OCI-M2 (cell line): ENCODE results near the gene ZDHHC5.
A peak's percentile ranks its signal among the peaks of the same experiment; 100 is the strongest.

Experiments
- DNase-seq: peaks from one replicate; lab custom pipeline; 2025; ENCODE audit not compliant: unreplicated experiment; lab: John Stamatoyannopoulos, UW

ZDHHC5 gene

GRCh38 chr11:57667736-57668433 lies at the start of gene ZDHHC5:
Gene ZDHHC5, plus strand, starts transcription at chr11:57668114. Its CDS starts 4,977 bp downstream, at chr11:57673091.
- peak; percentile 93 for DNase-seq

DNA sequence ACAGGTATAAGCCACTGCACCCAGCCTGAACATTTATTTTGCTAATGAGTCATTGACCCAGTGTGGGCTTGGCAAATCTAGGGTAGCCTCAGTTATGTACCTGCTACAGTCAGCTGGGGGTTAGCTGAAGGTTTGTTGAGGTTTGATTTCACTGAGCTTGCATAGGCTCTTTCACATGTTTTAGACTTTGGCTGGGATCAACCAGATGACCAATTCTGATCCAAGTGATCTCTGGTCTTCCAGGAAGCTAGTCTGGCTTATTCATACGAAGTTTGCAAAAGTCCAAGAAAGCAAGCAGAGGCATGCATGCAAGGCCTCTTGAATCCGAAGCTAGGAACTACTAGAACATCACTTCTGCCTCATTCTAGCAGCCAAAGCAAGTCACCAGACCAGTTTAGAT lies 49.5 kb upstream of the ZDHHC5 start:
- DNase-seq, result no peak

DNA sequence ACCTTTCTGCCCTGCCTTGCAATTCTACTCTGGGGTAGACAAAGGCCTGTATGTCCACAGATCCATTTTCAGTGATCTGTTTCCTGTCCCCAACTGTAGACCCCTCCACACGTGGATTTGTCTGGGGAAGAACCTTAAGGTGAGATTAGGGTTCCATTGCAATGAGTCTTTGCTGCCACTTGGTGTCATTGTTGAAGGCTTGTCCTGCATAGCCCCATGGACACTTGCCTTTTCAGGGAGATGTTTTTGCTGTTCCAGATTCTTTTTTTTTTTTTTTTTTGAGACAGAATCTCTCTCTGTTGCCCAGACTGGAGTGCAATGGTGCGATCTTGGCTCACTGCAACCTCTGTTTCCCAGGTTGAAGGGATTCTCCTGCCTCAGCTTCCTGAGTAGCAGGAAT lies 48.6 kb upstream of the ZDHHC5 start:
- DNase-seq, result no peak

GRCh38 chr11:57620467-57620866 lies 47.4 kb upstream of the ZDHHC5 start:
- DNase-seq, result no peak

DNA sequence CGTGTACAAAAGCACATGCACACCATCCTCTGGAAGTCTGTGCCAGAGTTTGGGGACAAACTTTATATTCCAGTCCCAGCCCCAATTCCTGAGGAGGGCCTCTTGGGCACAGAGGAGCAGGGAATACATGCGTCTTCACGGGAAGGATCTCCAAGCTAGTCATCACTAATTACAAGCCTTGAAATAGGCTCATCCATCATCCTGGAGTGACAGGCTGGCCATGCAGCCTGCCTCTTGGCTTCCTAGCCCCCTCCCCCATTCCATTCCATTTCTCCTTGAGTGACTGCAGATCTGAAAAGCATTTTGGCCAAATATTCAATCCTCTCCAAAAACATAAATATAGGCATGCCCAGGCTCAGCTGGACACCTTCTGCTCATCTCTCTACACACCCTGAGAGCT lies 45.7 kb upstream of the ZDHHC5 start:
- no peak for DNase-seq

DNA sequence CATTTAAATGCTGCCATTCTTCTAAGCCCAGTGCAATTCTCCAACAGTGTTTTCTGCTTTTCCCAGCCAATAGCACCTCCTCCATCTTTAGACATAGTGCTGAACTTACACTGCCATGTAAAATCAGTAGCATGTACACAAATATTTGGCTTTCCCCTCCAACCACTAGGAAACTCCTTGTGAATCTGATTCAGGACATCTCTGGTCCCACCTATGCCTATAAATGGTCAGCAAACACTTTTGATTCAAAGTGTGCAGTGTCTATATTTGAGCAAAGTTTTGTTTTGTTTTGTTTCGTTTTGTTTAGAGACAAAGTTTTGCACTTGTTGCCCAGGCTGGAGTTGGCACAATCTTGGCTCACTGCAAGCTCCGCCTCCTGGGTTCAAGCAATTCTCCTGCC lies 43.0 kb upstream of the ZDHHC5 start:
- no peak for DNase-seq

DNA sequence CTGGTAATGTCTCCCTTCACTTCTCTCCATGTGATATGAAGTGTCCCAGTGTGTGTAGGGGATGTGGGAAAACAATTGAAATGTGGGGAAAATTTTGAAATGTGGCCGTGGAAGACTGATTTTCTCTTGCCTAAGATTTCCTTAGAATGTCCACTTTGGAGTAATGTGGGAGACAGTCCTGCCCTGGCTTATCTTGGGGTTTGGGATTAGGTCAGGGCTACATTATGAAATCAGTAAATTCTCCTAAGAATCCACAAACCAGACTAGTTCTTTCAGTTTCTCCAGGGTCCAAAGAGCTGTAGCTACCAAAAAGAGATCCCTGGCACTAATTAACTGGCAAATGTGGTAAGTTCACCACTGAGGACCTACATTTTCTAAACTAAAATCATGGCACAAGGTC lies 41.0 kb upstream of the ZDHHC5 start:
- DNase-seq, result no peak

- DNase-seq, result no peak
These were observed 37.7 kb upstream of the ZDHHC5 start for GRCh38 chr11:57630171-57630570.

DNA sequence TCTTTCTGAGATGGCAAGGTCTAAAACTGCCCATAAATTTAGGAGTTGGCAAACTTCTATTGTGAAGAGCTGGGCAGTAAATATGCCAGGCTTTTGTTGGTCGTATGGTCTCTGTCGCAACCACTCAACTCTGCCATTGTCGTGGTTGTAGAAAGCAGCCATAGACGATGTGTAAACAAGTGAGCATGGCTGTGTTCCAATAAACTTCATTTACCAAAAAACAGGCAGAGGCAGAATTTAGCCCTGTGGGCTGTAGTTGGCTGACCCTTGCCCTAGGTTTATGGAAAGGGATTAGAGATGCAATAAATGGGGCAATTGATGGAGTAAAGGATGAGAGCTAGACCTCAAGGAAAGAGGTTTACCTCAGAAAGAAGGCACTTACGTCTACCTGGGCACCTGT lies 35.8 kb upstream of the ZDHHC5 start:
- no peak for DNase-seq

DNA sequence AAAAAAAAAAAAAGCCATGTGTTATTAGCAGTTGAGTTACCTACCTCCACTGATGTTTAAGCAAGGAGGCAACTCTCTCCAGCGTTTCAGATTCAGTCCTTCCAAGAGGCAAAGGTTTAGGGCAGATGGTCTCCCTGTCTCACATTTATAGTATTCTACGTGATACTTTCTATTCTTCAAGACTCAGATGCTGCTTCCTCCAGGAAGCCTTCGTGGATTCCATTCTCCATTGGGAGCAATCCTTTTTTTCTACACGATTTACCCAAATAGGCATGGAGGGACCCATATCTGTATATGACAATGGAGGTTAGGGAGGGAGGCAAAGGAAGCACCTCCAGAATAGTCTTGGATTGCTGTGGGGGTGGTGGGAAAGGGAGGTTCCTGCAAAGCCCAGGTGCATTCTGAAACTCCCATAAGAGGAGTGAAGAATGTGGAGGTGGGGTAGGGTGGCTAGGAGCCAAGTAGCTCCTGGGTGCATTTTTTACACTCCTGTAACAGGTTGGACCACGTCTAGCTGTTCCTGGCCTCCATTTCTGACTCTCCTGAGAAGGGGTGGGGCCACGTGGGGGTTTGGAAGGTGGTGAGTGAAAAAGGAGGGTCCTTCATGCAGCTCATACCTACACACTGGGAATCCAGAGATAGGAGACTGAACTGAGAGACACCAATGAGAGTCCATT lies 34.4 kb upstream of the ZDHHC5 start:
- no peak for DNase-seq

- no peak for DNase-seq
These were observed 33.6 kb upstream of the ZDHHC5 start for GRCh38 chr11:57634311-57634710.

DNA sequence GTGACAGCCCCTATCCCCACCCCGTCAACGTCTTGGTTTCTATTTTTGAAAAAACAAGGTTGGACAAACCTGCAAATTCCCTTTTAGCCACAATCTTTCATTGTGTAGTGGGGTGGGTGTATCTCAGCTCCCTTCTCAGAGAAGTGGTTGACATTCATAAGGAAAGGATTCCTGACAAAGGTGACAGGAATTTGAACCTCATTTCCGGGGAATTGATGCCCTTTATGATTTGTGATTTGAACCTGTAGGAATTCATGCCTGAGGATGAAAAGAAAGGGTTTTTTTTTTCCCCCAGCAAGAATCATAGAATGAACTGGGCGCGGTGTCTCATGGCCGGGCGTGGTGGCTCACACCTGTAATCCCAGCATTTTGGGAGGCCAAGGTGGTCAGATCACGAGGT lies 32.7 kb upstream of the ZDHHC5 start:
- no peak for DNase-seq

DNA sequence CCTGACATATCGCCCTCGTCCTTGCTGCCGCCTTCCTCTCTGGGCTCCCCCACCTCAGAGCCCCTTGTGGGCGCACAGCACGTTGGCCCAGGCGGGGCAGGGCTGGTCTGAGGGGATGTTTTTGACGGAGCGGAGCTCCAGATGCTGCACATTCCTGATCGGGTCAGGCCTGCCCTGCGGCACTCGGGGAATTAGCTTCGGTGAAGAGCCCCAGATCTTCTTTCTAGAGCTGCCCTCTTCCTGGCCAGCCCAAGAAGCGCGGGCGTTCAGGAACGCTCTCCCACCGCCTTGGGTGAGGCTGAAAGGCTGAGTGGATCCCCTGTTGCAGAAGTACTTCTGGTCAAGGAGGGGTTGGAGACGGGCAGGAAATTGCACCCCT lies 30.3 kb upstream of the ZDHHC5 start:
- no peak for DNase-seq

- no peak for DNase-seq
These were observed 29.7 kb upstream of the ZDHHC5 start for GRCh38 chr11:57638005-57638781.

DNA sequence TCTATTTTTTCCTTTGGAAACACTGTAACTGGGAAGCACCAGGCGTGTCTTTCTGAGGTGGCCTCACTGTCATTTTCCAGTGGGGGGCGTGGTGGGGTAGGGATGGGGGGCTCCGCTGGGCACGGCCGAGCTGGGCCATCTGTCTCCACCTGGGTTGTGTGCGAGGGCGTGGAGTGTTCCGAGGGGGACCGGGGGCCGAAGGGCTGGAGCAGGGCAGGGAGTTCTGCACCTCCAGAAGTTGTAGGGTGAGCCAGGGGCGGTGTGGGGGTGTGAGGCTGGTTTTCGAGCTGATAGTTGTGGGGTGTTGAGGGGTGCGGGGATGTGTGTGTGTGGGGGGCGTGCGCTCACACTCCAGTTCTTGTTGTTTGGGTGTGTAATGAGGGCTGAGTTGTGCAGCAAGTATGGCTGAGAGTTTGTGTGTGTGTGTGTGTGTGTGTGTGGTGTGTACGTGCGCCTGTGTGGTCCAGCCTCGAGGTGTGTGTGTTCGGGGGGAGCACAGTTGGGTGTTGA lies 29.0 kb upstream of the ZDHHC5 start:
- DNase-seq, result no peak

DNA sequence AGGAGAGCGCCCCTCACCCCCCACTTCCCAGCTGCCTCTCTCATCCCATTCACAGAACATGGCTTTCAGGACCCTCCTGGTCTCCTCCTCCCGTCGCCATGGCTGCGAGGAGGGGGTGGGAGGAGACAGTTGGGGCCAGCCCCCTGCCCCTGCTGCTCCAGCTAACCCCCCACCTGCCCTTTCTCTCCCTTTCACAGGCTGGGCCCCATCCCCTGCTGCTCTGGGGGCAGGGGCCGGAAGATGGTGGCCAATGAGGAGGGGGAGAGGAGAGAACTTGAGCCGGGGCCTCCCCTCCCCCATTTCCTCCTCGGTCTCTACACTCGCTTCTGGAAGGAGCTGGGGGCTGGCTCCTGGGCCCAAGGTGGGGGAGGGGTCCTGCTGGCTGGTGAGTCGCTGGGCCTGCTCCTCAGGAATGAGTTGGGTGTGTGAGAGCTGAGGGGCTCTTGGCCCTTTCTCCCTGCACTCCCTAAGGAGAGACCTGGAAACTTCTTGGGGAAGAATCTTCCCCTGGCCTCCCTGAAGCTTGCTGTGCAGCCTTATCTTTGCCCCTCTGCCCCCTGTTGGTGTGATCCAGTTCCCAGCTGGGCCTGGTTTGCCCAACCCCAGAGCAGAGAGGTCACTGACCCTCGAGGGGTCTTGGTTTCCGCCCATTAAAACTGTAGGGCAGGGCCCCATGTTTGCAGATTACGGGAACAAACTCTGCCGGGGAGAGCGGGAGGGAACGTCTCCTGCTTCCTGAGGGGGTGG lies 28.4 kb upstream of the ZDHHC5 start:
- DNase-seq, result peak; percentile 71

DNA sequence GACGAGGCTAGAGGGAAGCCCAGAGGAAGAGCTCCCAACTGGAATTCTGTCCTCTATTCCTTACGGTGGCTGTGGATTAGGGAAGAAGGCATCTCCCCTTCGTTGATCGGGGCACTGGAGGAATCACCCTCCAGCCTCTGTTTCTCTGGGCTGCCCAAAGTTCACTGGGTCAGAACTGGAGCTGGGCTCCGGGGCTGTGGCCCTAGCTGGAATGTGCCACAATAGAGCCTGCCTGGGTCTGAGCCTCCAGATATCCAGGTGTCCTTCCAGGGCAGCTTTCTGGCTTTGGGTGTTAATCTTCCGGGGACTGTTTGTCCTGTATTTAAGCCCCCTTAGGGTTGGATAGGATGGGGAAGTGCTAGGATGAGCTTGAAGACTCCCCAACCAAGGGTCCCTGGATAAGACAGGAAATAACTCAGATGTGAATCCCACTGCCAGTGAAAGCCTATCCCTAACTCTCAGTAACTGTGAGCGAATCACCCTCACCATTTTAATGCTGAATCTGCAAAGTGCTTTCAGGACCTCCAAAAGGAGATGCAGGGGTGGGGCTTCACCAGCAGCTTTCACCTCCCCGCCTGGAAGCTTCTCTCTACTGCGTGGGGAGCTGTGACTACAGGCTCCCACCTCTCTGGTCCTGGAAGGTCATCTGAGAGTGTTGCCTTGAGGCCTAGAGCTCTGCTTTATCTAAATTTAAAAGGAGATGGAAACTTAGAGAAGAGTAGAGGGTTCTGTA lies 27.7 kb upstream of the ZDHHC5 start:
- DNase-seq, result no peak

GRCh38 chr11:57641011-57641807 lies 26.7 kb upstream of the ZDHHC5 start:
- DNase-seq, result no peak

DNA sequence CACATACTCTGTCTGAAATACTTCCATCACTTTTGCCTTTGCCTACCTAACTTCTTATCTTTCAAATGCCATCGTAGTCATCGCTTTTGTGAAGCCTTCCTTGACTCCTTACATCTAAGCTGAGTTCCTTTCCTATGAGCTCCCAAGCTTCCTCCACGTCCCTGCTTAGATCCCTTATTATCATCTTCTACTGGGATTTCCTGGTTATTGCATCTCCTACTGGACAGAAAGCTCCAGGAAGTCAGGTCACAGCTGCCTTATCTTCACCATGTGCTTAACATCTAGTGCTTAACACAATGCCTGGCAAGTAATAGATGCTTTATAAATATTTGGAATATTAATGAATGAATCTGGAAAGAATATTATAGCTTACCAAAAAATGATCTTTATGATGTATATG lies 24.1 kb upstream of the ZDHHC5 start:
- no peak for DNase-seq
